ENCODE results near the gene SLC35C1.

Gene SLC35C1

GRCh38 chr11:45777127-45777969 lies 27.6 kb upstream of the SLC35C1 start:
- Histone ChIP-seq H3K27me3 (ENCODE audit: control insufficient read depth, low read length) (no peaks in the 10 kb centered on the region), H3K79me2 (ENCODE audit: control insufficient read depth, low read length) (no peaks in the 10 kb centered on the region), H3K36me3 (ENCODE audit: control insufficient read depth, low read length) (no peaks in the 10 kb centered on the region), H3K27ac (ENCODE audit: low read depth, low read length) (no peak overlapping the region), H3K9me3 (ENCODE audit: control insufficient read depth, insufficient read depth, low read length) (no peaks in the 10 kb centered on the region), H4K20me1 (ENCODE audit: control insufficient read depth, insufficient read depth, low read depth, low read length) (no peaks in the 10 kb centered on the region), H3K4me1 (ENCODE audit: control insufficient read depth, low read length) (peaks cover 3% of the 10 kb centered on the region), H3K4me3 (ENCODE audit: low read length) (no peak overlapping the region), H3K9me2 (replicated peaks; ENCODE audit: control insufficient read depth, low read length) (no peaks in the 10 kb centered on the region), H3F3A (ENCODE audit: control insufficient read depth, insufficient read depth) (no peaks in the 10 kb centered on the region), H3K4me2 (ENCODE audit: low read length) (no peak overlapping the region)
- TF ChIP-seq CTCF (IDR thresholded peaks at IDR 0.05; ENCODE audit: low read depth, low read length, poor library complexity, severe bottlenecking): no peak
- TF ChIP-seq EZH2phosphoT487 (IDR thresholded peaks at IDR 0.05; ENCODE audit: borderline replicate concordance, low read length): no peak

DNA sequence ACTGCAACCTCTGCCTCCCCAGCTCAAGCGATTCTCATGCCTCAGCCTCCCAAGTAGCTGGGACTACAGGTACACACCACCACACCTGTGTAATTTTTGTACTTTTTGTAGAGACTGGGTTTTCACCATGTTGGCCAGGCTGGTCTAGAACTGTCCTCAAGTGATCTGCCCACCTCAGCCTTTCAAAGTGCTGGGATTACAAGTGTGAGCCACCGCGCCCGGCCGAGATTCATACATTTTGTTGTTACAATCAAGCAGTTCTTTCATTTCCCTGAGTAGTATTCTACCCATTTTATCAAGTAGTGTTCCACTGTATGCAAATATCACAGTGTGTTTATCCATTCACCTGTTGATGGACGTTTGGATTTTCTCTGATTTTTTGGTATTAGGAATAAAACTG lies 26.6 kb upstream of the SLC35C1 start:
- Histone ChIP-seq H3K36me3 (ENCODE audit: control insufficient read depth, low read length) (no peaks in the 10 kb centered on the region), H3K4me2 (ENCODE audit: low read length) (no peak overlapping the region), H3K4me3 (ENCODE audit: low read length) (no peak overlapping the region), H3K27ac (ENCODE audit: low read depth, low read length) (no peak overlapping the region), H3K27me3 (ENCODE audit: control insufficient read depth, low read length) (no peaks in the 10 kb centered on the region), H3K4me1 (ENCODE audit: control insufficient read depth, low read length) (no peaks in the 10 kb centered on the region), H3K9me2 (replicated peaks; ENCODE audit: control insufficient read depth, low read length) (no peaks in the 10 kb centered on the region), H3K9me3 (ENCODE audit: control insufficient read depth, insufficient read depth, low read length) (no peaks in the 10 kb centered on the region), H3F3A (ENCODE audit: control insufficient read depth, insufficient read depth) (no peaks in the 10 kb centered on the region), H4K20me1 (ENCODE audit: control insufficient read depth, insufficient read depth, low read depth, low read length) (no peaks in the 10 kb centered on the region), H3K79me2 (ENCODE audit: control insufficient read depth, low read length) (no peaks in the 10 kb centered on the region)
- TF ChIP-seq CTCF (IDR thresholded peaks at IDR 0.05; ENCODE audit: low read depth, low read length, poor library complexity, severe bottlenecking) (no peak), EZH2phosphoT487 (IDR thresholded peaks at IDR 0.05; ENCODE audit: borderline replicate concordance, low read length) (no peak)

- H3F3A ChIP-seq (ENCODE audit: control insufficient read depth, insufficient read depth): no peaks in the 10 kb centered on the region
- no peaks in the 10 kb centered on the region for H3K9me2 ChIP-seq (replicated peaks; ENCODE audit: control insufficient read depth, low read length)
- H3K27ac ChIP-seq (ENCODE audit: low read depth, low read length): no peak overlapping the region
- TF ChIP-seq EZH2phosphoT487 (IDR thresholded peaks at IDR 0.05; ENCODE audit: borderline replicate concordance, low read length): no peak
- no peak for TF ChIP-seq CTCF (IDR thresholded peaks at IDR 0.05; ENCODE audit: low read depth, low read length, poor library complexity, severe bottlenecking)
- no peaks in the 10 kb centered on the region for H3K4me1 ChIP-seq (ENCODE audit: control insufficient read depth, low read length)
- H3K4me2 ChIP-seq (ENCODE audit: low read length): no peak overlapping the region
- no peaks in the 10 kb centered on the region for H3K79me2 ChIP-seq (ENCODE audit: control insufficient read depth, low read length)
- H3K27me3 ChIP-seq (ENCODE audit: control insufficient read depth, low read length): no peaks in the 10 kb centered on the region
- no peaks in the 10 kb centered on the region for H3K9me3 ChIP-seq (ENCODE audit: control insufficient read depth, insufficient read depth, low read length)
- H3K4me3 ChIP-seq (ENCODE audit: low read length): no peak overlapping the region
- no peaks in the 10 kb centered on the region for H3K36me3 ChIP-seq (ENCODE audit: control insufficient read depth, low read length)
- H4K20me1 ChIP-seq (ENCODE audit: control insufficient read depth, insufficient read depth, low read depth, low read length): no peaks in the 10 kb centered on the region
These were observed 25.3 kb upstream of the SLC35C1 start for GRCh38 chr11:45779602-45780001.

All from DOHH2 (cell line).